ENCODE measurements around the gene DLL4.

Gene DLL4

GRCh38 chr15:40927873-40928806 lies 1.0 kb upstream of the DLL4 start:
- no peak for DNase-seq

- DNase-seq: no peak
Measured at GRCh38 chr15:40929660-40930429, 705 bp downstream of the DLL4 start.

- DNase-seq: no peak
Measured at GRCh38 chr15:40930430-40931299, 1.5 kb downstream of the DLL4 start.

GRCh38 chr15:40931300-40932142 lies 2.4 kb downstream of the DLL4 start:
- DNase-seq: no peak

GRCh38 chr15:40932156-40932555 lies 3.0 kb downstream of the DLL4 start:
- DNase-seq: no peak

- no peak for DNase-seq
Measured at GRCh38 chr15:40932649-40933516, 3.7 kb downstream of the DLL4 start.

GRCh38 chr15:40933517-40933902 lies 4.4 kb downstream of the DLL4 start:
- DNase-seq: no peak

- DNase-seq: no peak
Measured at GRCh38 chr15:40934457-40934856, 5.3 kb downstream of the DLL4 start.

GRCh38 chr15:40936234-40936708 lies 7.1 kb downstream of the DLL4 start:
- no peak for DNase-seq

- DNase-seq: no peak
Measured at GRCh38 chr15:40936709-40937666, 7.8 kb downstream of the DLL4 start.

- DNase-seq: no peak
Measured at GRCh38 chr15:40937762-40938535, 8.8 kb downstream of the DLL4 start.

- no peak for DNase-seq
Measured at GRCh38 chr15:40938536-40938870, 9.4 kb downstream of the DLL4 start.

GRCh38 chr15:40940296-40940801 lies 11.2 kb downstream of the DLL4 start:
- DNase-seq: no peak

- no peak for DNase-seq
Measured at GRCh38 chr15:40941068-40941527, 12.0 kb downstream of the DLL4 start.

GRCh38 chr15:40941528-40942336 lies 12.6 kb downstream of the DLL4 start:
- DNase-seq: peak; percentile 67

- no peak for DNase-seq
Measured at GRCh38 chr15:40942337-40942854, 13.3 kb downstream of the DLL4 start.

GRCh38 chr15:40942878-40943277 lies 13.7 kb downstream of the DLL4 start:
- DNase-seq: no peak

Measured in central memory CD4-positive, alpha-beta T cell (primary cell).